ENCODE data around the gene PPP1R8. TPM values are rescaled to one million over a fixed set of nuclear protein-coding genes. Genes with fewer than 3 reads are reported as not detected.

The PPP1R8 gene
- total RNA-seq = 10 to 100 TPM; 32.5 to 43.5 (median 35.2) TPM

- Histone ChIP-seq H3K4me3 (peak within 1 kb of the TSS; percentile 91), H3K36me3 (peaks cover 15% of the 10 kb centered on the region), H3K4me1 (peaks cover 24% of the 10 kb centered on the region), H3K27ac (peak within 1 kb of the TSS; percentile 93), H3K9me3 (no peaks in the 10 kb centered on the region), H3K27me3 (no peaks in the 10 kb centered on the region)
- no peak for TF ChIP-seq EP300 (IDR thresholded peaks at IDR 0.05)
- TF ChIP-seq POLR2AphosphoS5 (IDR thresholded peaks at IDR 0.05) = peak in 2 of 3 donors; percentile 85 to 96
- TF ChIP-seq, protein P1, sequence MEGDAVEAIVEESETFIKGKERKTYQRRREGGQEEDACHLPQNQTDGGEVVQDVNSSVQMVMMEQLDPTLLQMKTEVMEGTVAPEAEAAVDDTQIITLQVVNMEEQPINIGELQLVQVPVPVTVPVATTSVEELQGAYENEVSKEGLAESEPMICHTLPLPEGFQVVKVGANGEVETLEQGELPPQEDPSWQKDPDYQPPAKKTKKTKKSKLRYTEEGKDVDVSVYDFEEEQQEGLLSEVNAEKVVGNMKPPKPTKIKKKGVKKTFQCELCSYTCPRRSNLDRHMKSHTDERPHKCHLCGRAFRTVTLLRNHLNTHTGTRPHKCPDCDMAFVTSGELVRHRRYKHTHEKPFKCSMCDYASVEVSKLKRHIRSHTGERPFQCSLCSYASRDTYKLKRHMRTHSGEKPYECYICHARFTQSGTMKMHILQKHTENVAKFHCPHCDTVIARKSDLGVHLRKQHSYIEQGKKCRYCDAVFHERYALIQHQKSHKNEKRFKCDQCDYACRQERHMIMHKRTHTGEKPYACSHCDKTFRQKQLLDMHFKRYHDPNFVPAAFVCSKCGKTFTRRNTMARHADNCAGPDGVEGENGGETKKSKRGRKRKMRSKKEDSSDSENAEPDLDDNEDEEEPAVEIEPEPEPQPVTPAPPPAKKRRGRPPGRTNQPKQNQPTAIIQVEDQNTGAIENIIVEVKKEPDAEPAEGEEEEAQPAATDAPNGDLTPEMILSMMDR (IDR thresholded peaks at IDR 0.05) = no peak
- peak in 1 of 2 donors; percentile 82 for TF ChIP-seq POLR2A (IDR thresholded peaks at IDR 0.05)
- 0% methylated on average over 44 of the region's 60 CpGs for WGBS
- DNase-seq (ENCODE audit: low spot score in 2 of 2) = peak; percentile 93
Observed at GRCh38 chr1:27830621-27831440, at the start of gene PPP1R8. PPP1R8 (plus strand) TSS chr1:27830782; CDS start chr1:27830836, 54 bp downstream.

DNA sequence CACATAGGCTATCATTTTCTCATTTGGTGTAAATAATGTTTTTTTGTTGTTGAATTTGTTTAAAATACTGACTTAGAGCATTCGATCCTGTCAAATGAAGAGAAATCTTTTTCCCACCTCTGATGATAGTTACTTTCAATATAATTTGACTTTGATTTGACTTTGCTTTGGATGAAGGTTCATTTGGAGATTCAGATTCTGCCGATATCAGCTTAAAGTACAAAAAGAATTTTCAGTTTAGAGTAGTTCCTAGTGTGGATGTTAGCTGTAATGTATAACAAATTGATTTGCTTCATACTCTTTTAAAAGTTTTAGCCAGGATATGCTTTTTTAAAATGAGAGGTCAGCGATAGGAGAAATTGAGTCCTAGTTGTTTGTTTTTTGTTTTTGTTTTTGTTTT, 47.6 kb upstream of the PPP1R8 start:
- Histone ChIP-seq H3K36me3 (no peaks in the 10 kb centered on the region), H3K27me3 (no peaks in the 10 kb centered on the region), H3K4me3 (no peak overlapping the region), H3K27ac (no peak overlapping the region), H3K4me1 (peaks cover 34% of the 10 kb centered on the region), H3K9me3 (no peaks in the 10 kb centered on the region)
- DNase-seq (ENCODE audit: low spot score in 2 of 2) = no peak
- WGBS = 86% methylated on average over 3 of the region's 3 CpGs
- no peak for TF ChIP-seq POLR2AphosphoS5 (IDR thresholded peaks at IDR 0.05)
- no peak for TF ChIP-seq POLR2A (IDR thresholded peaks at IDR 0.05)
- TF ChIP-seq, protein P1 (IDR thresholded peaks at IDR 0.05) = no peak
- TF ChIP-seq EP300 (IDR thresholded peaks at IDR 0.05) = no peak

DNA sequence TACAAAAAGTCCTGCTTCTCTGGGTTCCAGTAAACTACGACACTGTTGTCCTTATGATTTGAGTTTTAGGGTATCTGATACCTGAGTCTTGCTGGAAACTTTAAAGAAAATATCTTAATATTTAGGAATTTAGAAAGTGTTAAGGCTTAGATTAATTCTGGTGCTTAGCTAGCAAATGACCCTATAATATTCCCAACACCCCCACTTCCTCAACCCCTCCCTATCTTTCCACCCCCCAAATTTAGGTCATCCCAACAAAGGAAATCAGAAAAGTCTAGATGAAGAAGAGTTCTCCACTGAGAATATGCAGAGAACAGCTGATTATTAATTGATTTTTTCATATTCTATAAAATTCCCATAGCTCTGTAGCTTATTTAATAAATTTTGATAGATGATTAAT, 45.9 kb upstream of the PPP1R8 start:
- no peak for TF ChIP-seq POLR2AphosphoS5 (IDR thresholded peaks at IDR 0.05)
- no peak for TF ChIP-seq EP300 (IDR thresholded peaks at IDR 0.05)
- TF ChIP-seq POLR2A (IDR thresholded peaks at IDR 0.05) = no peak
- TF ChIP-seq, protein P1 (IDR thresholded peaks at IDR 0.05) = no peak
- no peak for DNase-seq (ENCODE audit: low spot score in 2 of 2)
- Histone ChIP-seq H3K4me1 (peaks cover 48% of the 10 kb centered on the region), H3K27me3 (no peaks in the 10 kb centered on the region), H3K36me3 (peaks cover 2% of the 10 kb centered on the region), H3K27ac (no peak overlapping the region), H3K9me3 (no peaks in the 10 kb centered on the region), H3K4me3 (no peak overlapping the region)
- WGBS = 97% methylated on average over 1 of the region's 1 CpG

GRCh38 chr1:27785781-27786455, 44.7 kb upstream of the PPP1R8 start:
- peak overlapping the region; percentile 30 for H3K27ac ChIP-seq
- no peaks in the 10 kb centered on the region for H3K9me3 ChIP-seq
- no peaks in the 10 kb centered on the region for H3K27me3 ChIP-seq
- H3K4me3 ChIP-seq = no peak overlapping the region
- TF ChIP-seq, protein P1 (IDR thresholded peaks at IDR 0.05) = no peak
- TF ChIP-seq POLR2AphosphoS5 (IDR thresholded peaks at IDR 0.05) = no peak
- TF ChIP-seq POLR2A (IDR thresholded peaks at IDR 0.05) = no peak
- TF ChIP-seq EP300 (IDR thresholded peaks at IDR 0.05) = no peak
- no peak for DNase-seq (ENCODE audit: low spot score in 2 of 2)
- peaks cover 14% of the 10 kb centered on the region for H3K36me3 ChIP-seq
- peaks cover 55% of the 10 kb centered on the region for H3K4me1 ChIP-seq

GRCh38 chr1:27787895-27788294, 42.7 kb upstream of the PPP1R8 start:
- Histone ChIP-seq H3K4me3 (no peak overlapping the region), H3K27me3 (no peaks in the 10 kb centered on the region), H3K9me3 (no peaks in the 10 kb centered on the region), H3K36me3 (peaks cover 25% of the 10 kb centered on the region), H3K4me1 (peaks cover 55% of the 10 kb centered on the region), H3K27ac (peak overlapping the region; percentile 12)
- TF ChIP-seq POLR2A (IDR thresholded peaks at IDR 0.05) (no peak), EP300 (IDR thresholded peaks at IDR 0.05) (no peak), POLR2AphosphoS5 (IDR thresholded peaks at IDR 0.05) (no peak)
- TF ChIP-seq, protein P1 (IDR thresholded peaks at IDR 0.05) = no peak
- DNase-seq (ENCODE audit: low spot score in 2 of 2) = no peak

Measured in suprapubic skin (tissue), 4 donors.